ENCODE results near the gene CPNE6.

The CPNE6 gene

DNA sequence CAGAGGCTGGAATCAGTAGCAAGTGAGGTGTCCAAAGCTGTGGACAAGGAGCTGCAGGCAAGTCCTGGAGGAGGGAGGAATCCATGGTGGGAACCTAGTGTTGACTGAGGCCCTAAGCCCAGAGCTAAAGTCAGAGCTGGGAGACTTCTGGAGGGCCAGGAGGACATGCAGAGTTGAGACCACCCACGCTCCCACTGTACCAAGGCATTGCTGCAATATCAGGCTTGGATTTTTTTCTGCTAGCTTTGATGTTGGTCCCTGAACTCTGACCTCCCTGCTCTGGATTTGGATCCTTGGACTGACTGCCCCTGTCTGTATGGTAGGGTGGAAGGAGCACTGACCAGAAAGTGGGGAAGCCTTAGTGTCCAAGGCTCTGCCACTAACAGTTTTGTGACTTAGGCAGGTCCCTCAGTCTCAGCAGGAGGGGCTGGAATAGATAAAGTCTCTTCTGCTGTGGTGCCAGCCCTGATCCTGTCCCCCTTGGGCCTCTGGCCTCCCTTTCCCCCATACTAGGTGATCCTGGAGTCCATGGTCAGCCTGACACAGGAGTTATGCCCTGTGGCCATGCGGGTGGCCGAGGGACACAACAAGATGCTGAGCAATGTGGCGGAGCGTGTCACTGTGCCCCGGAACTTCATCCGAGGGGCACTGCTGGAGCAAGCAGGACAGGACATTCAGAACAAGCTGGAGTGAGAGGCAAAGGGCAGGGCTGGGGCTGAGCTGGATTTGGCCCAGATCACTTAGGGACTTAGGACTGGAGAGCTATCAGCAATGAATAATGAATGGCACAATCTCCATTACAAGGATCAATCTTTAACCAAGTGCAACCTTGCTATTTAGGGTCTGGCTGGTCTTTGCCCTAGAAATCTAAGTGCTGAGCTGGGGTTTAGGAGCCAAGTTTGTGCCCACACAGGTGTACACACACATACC is 10.1 kb upstream of the CPNE6 start:
- Histone ChIP-seq H3K9me3 (ENCODE audit: control insufficient read depth in 1 of 2, low read length in 2 of 2) (no peaks in the 10 kb centered on the region), H3K9ac (ENCODE audit: low read depth in 1 of 2, low read length in 2 of 2) (peak overlapping the region; percentile 44 to 48), H3K27me3 (ENCODE audit: control insufficient read depth in 1 of 2, insufficient read depth in 2 of 2, low read length in 2 of 2) (no peaks in the 10 kb centered on the region), H3K4me1 (ENCODE audit: control insufficient read depth in 1 of 2, insufficient read depth in 2 of 2, low read length in 2 of 2) (peaks cover 46 to 48% of the 10 kb centered on the region in 2 donors), H3K27ac (ENCODE audit: low read depth, low read length) (peak overlapping the region; percentile 81), H3K36me3 (ENCODE audit: control insufficient read depth in 1 of 2, insufficient read depth in 2 of 2, low read length in 2 of 2) (no peaks in the 10 kb centered on the region), H3K4me3 (ENCODE audit: low read depth in 1 of 2, low read length in 2 of 2) (no peak overlapping the region)

GRCh38 chr14:24062216-24062980 is 9.0 kb upstream of the CPNE6 start:
- Histone ChIP-seq H3K4me1 (ENCODE audit: control insufficient read depth in 1 of 2, insufficient read depth in 2 of 2, low read length in 2 of 2) (peaks cover 48 to 55% of the 10 kb centered on the region in 2 donors), H3K27ac (ENCODE audit: low read depth, low read length) (peak overlapping the region; percentile 81), H3K9me3 (ENCODE audit: control insufficient read depth in 1 of 2, low read length in 2 of 2) (no peaks in the 10 kb centered on the region)

DNA sequence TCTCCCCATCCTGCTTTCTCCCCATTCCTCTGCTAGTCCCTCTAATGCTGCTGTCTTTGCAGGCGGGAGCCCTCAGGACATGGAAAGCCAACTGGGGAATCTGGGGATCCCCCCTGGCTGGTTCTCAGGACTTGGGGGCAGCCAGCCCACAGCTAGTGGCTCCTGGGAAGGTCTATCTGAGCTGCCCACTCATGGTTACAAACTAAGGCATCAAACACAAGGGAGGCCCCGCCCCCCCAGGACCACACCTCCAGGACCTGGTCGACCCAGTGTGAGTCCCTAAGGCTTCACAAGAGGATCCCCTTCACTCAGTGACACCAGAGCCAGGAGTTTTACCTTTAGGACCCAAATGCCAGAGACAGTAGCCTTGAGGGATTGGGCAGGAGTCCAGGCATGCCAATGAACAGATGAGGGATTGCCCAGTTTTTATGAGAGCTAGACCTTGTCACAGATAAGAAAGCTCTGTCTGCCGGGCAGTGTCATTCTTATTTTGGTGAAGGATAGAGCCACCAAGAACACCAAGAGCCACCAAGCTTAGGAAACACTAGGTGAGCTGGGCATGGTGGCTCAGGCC is 8.0 kb upstream of the CPNE6 start:
- H3K4me3 ChIP-seq (ENCODE audit: low read depth in 1 of 2, low read length in 2 of 2), result no peak overlapping the region
- H3K27ac ChIP-seq (ENCODE audit: low read depth, low read length), result no peak overlapping the region
- no peaks in the 10 kb centered on the region for H3K9me3 ChIP-seq (ENCODE audit: control insufficient read depth in 1 of 2, low read length in 2 of 2)
- no peaks in the 10 kb centered on the region for H3K27me3 ChIP-seq (ENCODE audit: control insufficient read depth in 1 of 2, insufficient read depth in 2 of 2, low read length in 2 of 2)
- peaks cover 47 to 55% of the 10 kb centered on the region in 2 donors for H3K4me1 ChIP-seq (ENCODE audit: control insufficient read depth in 1 of 2, insufficient read depth in 2 of 2, low read length in 2 of 2)
- H3K36me3 ChIP-seq (ENCODE audit: control insufficient read depth in 1 of 2, insufficient read depth in 2 of 2, low read length in 2 of 2), result no peaks in the 10 kb centered on the region
- no peak overlapping the region for H3K9ac ChIP-seq (ENCODE audit: low read depth in 1 of 2, low read length in 2 of 2)

More at GRCh38 chr14:24062216-24062980, 9.0 kb upstream of the CPNE6 start:
- Histone ChIP-seq H3K4me3 (ENCODE audit: low read depth in 1 of 2, low read length in 2 of 2) (no peak overlapping the region), H3K9ac (ENCODE audit: low read depth in 1 of 2, low read length in 2 of 2) (peak overlapping the region; percentile 44 to 48), H3K36me3 (ENCODE audit: control insufficient read depth in 1 of 2, insufficient read depth in 2 of 2, low read length in 2 of 2) (no peaks in the 10 kb centered on the region), H3K27me3 (ENCODE audit: control insufficient read depth in 1 of 2, insufficient read depth in 2 of 2, low read length in 2 of 2) (no peaks in the 10 kb centered on the region)

- Histone ChIP-seq H3K27ac (ENCODE audit: low read depth, low read length) (no peak overlapping the region), H3K4me3 (ENCODE audit: low read depth in 1 of 2, low read length in 2 of 2) (no peak overlapping the region), H3K27me3 (ENCODE audit: control insufficient read depth in 1 of 2, insufficient read depth in 2 of 2, low read length in 2 of 2) (no peaks in the 10 kb centered on the region), H3K9ac (ENCODE audit: low read depth in 1 of 2, low read length in 2 of 2) (no peak overlapping the region), H3K9me3 (ENCODE audit: control insufficient read depth in 1 of 2, low read length in 2 of 2) (no peaks in the 10 kb centered on the region), H3K4me1 (ENCODE audit: control insufficient read depth in 1 of 2, insufficient read depth in 2 of 2, low read length in 2 of 2) (peaks cover 42 to 46% of the 10 kb centered on the region in 2 donors), H3K36me3 (ENCODE audit: control insufficient read depth in 1 of 2, insufficient read depth in 2 of 2, low read length in 2 of 2) (no peaks in the 10 kb centered on the region)
Measured at GRCh38 chr14:24064091-24064795, 7.1 kb upstream of the CPNE6 start.

DNA sequence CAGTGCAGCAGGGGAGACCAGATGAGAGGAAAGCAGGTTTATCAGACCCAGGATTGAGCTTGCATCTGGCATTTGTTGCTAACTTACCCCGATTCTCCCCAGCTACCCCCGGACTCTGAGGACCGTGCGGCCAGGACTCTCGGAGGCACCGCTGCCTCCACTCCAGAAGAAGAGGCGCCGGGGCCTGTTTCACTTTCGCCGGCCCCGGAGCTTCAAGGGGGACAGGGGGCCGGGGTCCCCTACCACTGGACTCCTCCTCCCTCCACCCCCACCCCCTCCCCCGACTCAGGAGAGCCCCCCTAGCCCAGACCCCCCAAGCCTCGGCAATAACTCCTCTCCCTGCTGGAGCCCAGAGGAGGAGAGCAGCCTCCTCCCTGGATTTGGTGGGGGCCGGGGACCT is 6.5 kb upstream of the CPNE6 start:
- no peak overlapping the region for H3K27ac ChIP-seq (ENCODE audit: low read depth, low read length)
- H3K36me3 ChIP-seq (ENCODE audit: control insufficient read depth in 1 of 2, insufficient read depth in 2 of 2, low read length in 2 of 2), result no peaks in the 10 kb centered on the region
- no peaks in the 10 kb centered on the region for H3K27me3 ChIP-seq (ENCODE audit: control insufficient read depth in 1 of 2, insufficient read depth in 2 of 2, low read length in 2 of 2)
- no peak overlapping the region for H3K4me3 ChIP-seq (ENCODE audit: low read depth in 1 of 2, low read length in 2 of 2)
- H3K9me3 ChIP-seq (ENCODE audit: control insufficient read depth in 1 of 2, low read length in 2 of 2), result no peaks in the 10 kb centered on the region
- H3K4me1 ChIP-seq (ENCODE audit: control insufficient read depth in 1 of 2, insufficient read depth in 2 of 2, low read length in 2 of 2), result peaks cover 41% of the 10 kb centered on the region in 2 donors
- no peak overlapping the region for H3K9ac ChIP-seq (ENCODE audit: low read depth in 1 of 2, low read length in 2 of 2)

DNA sequence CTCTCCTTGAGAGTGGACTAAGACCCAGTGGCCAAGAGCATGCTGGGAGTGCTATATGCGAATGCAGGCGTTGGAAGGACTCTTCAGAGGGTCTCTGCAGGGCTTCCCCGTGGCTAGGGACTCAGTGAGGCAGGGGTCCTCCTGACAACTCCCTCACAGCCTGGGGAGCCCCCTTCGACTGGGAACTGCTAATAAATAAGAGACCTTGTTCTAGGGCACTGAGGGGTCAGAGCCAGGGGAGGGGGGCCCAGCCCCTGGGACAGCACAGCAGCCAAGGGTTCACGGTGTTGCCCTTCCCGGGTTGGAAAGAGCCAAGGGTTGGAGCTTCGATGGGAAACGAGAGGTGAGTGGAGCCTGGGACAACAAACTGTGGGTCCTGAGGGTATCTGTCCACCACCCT is 6.0 kb upstream of the CPNE6 start:
- Histone ChIP-seq H3K27me3 (ENCODE audit: control insufficient read depth in 1 of 2, insufficient read depth in 2 of 2, low read length in 2 of 2) (no peaks in the 10 kb centered on the region), H3K4me3 (ENCODE audit: low read depth in 1 of 2, low read length in 2 of 2) (no peak overlapping the region), H3K9ac (ENCODE audit: low read depth in 1 of 2, low read length in 2 of 2) (no peak overlapping the region), H3K4me1 (ENCODE audit: control insufficient read depth in 1 of 2, insufficient read depth in 2 of 2, low read length in 2 of 2) (peaks cover 36 to 40% of the 10 kb centered on the region in 2 donors), H3K36me3 (ENCODE audit: control insufficient read depth in 1 of 2, insufficient read depth in 2 of 2, low read length in 2 of 2) (no peaks in the 10 kb centered on the region), H3K27ac (ENCODE audit: low read depth, low read length) (no peak overlapping the region), H3K9me3 (ENCODE audit: control insufficient read depth in 1 of 2, low read length in 2 of 2) (no peaks in the 10 kb centered on the region)

- Histone ChIP-seq H3K27me3 (ENCODE audit: control insufficient read depth in 1 of 2, insufficient read depth in 2 of 2, low read length in 2 of 2) (no peaks in the 10 kb centered on the region), H3K4me3 (ENCODE audit: low read depth in 1 of 2, low read length in 2 of 2) (no peak overlapping the region), H3K27ac (ENCODE audit: low read depth, low read length) (no peak overlapping the region), H3K9ac (ENCODE audit: low read depth in 1 of 2, low read length in 2 of 2) (no peak overlapping the region), H3K36me3 (ENCODE audit: control insufficient read depth in 1 of 2, insufficient read depth in 2 of 2, low read length in 2 of 2) (no peaks in the 10 kb centered on the region), H3K9me3 (ENCODE audit: control insufficient read depth in 1 of 2, low read length in 2 of 2) (no peaks in the 10 kb centered on the region), H3K4me1 (ENCODE audit: control insufficient read depth in 1 of 2, insufficient read depth in 2 of 2, low read length in 2 of 2) (peaks cover 30 to 32% of the 10 kb centered on the region in 2 donors)
Measured at GRCh38 chr14:24066496-24067132, 4.7 kb upstream of the CPNE6 start.

- no peaks in the 10 kb centered on the region for H3K36me3 ChIP-seq (ENCODE audit: control insufficient read depth in 1 of 2, insufficient read depth in 2 of 2, low read length in 2 of 2)
- H3K4me1 ChIP-seq (ENCODE audit: control insufficient read depth in 1 of 2, insufficient read depth in 2 of 2, low read length in 2 of 2), result peaks cover 30 to 31% of the 10 kb centered on the region in 2 donors
- no peak overlapping the region for H3K9ac ChIP-seq (ENCODE audit: low read depth in 1 of 2, low read length in 2 of 2)
- H3K27ac ChIP-seq (ENCODE audit: low read depth, low read length), result no peak overlapping the region
- H3K27me3 ChIP-seq (ENCODE audit: control insufficient read depth in 1 of 2, insufficient read depth in 2 of 2, low read length in 2 of 2), result no peaks in the 10 kb centered on the region
- no peaks in the 10 kb centered on the region for H3K9me3 ChIP-seq (ENCODE audit: control insufficient read depth in 1 of 2, low read length in 2 of 2)
- H3K4me3 ChIP-seq (ENCODE audit: low read depth in 1 of 2, low read length in 2 of 2), result no peak overlapping the region
Measured at GRCh38 chr14:24067133-24068082, 4.0 kb upstream of the CPNE6 start.

All from duodenal mucosa (tissue), 2 donors.